HG03432 (cell line): Measurements from ENCODE around the gene NINJ1.
"Not testable (repeated sequence)": the region's sequence is repeated elsewhere in the genome, so short reads cannot be mapped to it uniquely, and the experiment has no call there.

ENCODE experiments used
- ATAC-seq: cut with Tn5 transposase; IDR thresholded peaks from one replicate; pipeline ENCODE4 v1.9.1; 2021; ENCODE audit warnings: mild to moderate bottlenecking, moderate library complexity; ENCODE audit not compliant: unreplicated experiment

The NINJ1 gene

GRCh38 chr9:93120846-93121315 is 13.2 kb downstream of the NINJ1 start:
- ATAC-seq = no peak

- peak; percentile 92 for ATAC-seq
Measured at GRCh38 chr9:93119953-93120845, 13.9 kb downstream of the NINJ1 start.

GRCh38 chr9:93119703-93119952 is 14.4 kb downstream of the NINJ1 start:
- ATAC-seq = no peak

- ATAC-seq = no peak
Measured at GRCh38 chr9:93118863-93119702, 15.0 kb downstream of the NINJ1 start.

- no peak for ATAC-seq
Measured at GRCh38 chr9:93117924-93118862, 15.9 kb downstream of the NINJ1 start.

GRCh38 chr9:93117521-93117920 is 16.5 kb downstream of the NINJ1 start:
- not testable (repeated sequence) for ATAC-seq

- ATAC-seq = no peak
Measured at GRCh38 chr9:93116072-93116961, 17.7 kb downstream of the NINJ1 start.

- ATAC-seq = no peak
Measured at GRCh38 chr9:93115486-93116071, 18.5 kb downstream of the NINJ1 start.

- ATAC-seq = no peak
Measured at GRCh38 chr9:93114984-93115335, 19.1 kb downstream of the NINJ1 start.

- ATAC-seq = no peak
Measured at GRCh38 chr9:93114169-93114983, 19.7 kb downstream of the NINJ1 start.

- no peak for ATAC-seq
Measured at GRCh38 chr9:93112864-93113389, 21.1 kb downstream of the NINJ1 start.

GRCh38 chr9:93112116-93112863 is 21.8 kb downstream of the NINJ1 start:
- no peak for ATAC-seq

- ATAC-seq = no peak
Measured at GRCh38 chr9:93111371-93112115, 22.5 kb downstream of the NINJ1 start.

- no peak for ATAC-seq
Measured at GRCh38 chr9:93111001-93111370, 23.1 kb downstream of the NINJ1 start.

- no peak for ATAC-seq
Measured at GRCh38 chr9:93110311-93110855, 23.7 kb downstream of the NINJ1 start.

GRCh38 chr9:93108291-93109041 is 25.6 kb downstream of the NINJ1 start:
- ATAC-seq = no peak
